Uterus (tissue), 2 donors: ENCODE data around the gene JAK3.

Experiments
- CTCF ChIP-seq, 4 experiments: fragments of 200-600 bp in 2 of 4; fragments of 450-650 bp in 2 of 4; sonication (generic) in 2 of 4; IDR thresholded peaks; one replicate each; pipeline ENCODE4 v1.5.1; 2016 to 2019; ENCODE audit warnings: antibody characterized with exemption in 4 of 4, mild to moderate bottlenecking in 2 of 4, moderate library complexity in 1 of 4
- POLR2A ChIP-seq, 2 donors: fragments of 450-650 bp; IDR thresholded peaks; one replicate each; pipeline ENCODE4 v1.6.1; 2016; ENCODE audit warnings: antibody characterized with exemption in 2 of 2, mild to moderate bottlenecking in 1 of 2, moderate library complexity in 1 of 2

GRCh38 chr19:17843292-17843827 lies 4.4 kb downstream of the JAK3 start:
- no peak for TF ChIP-seq CTCF (IDR thresholded peaks at IDR 0.05)
- no peak for TF ChIP-seq POLR2A (IDR thresholded peaks at IDR 0.05)
